Subcutaneous adipose tissue (tissue), 4 donors: ENCODE results near the gene ARID3B. TPM values are rescaled to one million over a fixed set of nuclear protein-coding genes. Genes with fewer than 3 reads are reported as not detected.

Experiments
- CTCF ChIP-seq: fragments of 450-650 bp; IDR thresholded peaks from one replicate; pipeline ENCODE4 v1.5.1; 2016; ENCODE audit warnings: low read depth, mild to moderate bottlenecking, control low read depth, antibody characterized with exemption, moderate library complexity
- total RNA-seq, 4 donors: library from RNA; depleted of rRNA; stranded (reverse); fragments of >200 nt; gene quantifications; one replicate each; pipeline ENCODE4 v1.1.0, GENCODE V29; 2016

Gene ARID3B
- total RNA-seq, 4 donors from 2014 or later: 3.7 to 13.6 (median 8.0) TPM

- no peak for TF ChIP-seq CTCF
Measured at GRCh38 chr15:74584779-74585178, 43.8 kb downstream of the ARID3B start.

- no peak for TF ChIP-seq CTCF
Measured at GRCh38 chr15:74585191-74585590, 44.2 kb downstream of the ARID3B start.

GRCh38 chr15:74585857-74586256, 44.8 kb downstream of the ARID3B start:
- no peak for TF ChIP-seq CTCF

- no peak for TF ChIP-seq CTCF
Measured at GRCh38 chr15:74589826-74590225, 48.8 kb downstream of the ARID3B start.

- TF ChIP-seq CTCF: no peak
Measured at GRCh38 chr15:74592222-74592621, 51.2 kb downstream of the ARID3B start.

GRCh38 chr15:74593122-74593521, 52.1 kb downstream of the ARID3B start:
- TF ChIP-seq CTCF: no peak

- TF ChIP-seq CTCF: no peak
Measured at GRCh38 chr15:74594455-74594854, 53.4 kb downstream of the ARID3B start.
